ENCODE measurements around the gene NKTR. TPM values are rescaled to one million over a fixed set of nuclear protein-coding genes. Genes with fewer than 3 reads are reported as not detected.

NKTR gene
- polyA plus RNA-seq, 1 of the 3 experiments (the other 2 are of a cell fraction): 19.2 TPM

DNA sequence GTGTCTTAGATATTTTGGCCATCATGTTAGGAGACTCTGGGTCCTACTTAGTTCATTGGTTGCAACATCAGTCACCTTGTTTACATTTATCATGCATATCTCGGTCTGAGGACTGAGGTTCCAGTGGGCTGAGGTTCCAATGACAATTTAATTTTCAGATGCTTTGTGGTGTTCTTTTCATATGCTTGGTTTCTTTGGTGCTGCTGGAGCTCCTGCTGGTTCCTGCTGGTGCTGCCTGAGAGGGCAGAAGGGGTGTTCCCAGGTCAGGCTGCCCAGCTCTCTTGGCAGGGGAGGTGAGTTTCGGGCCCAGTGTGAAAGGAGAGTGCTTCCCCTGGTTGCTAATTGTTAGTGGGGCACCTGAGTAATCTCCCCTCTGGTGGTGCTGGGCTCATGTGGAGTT is 78.0 kb downstream of the NKTR start:
- H3K4me1 ChIP-seq (ENCODE audit: control insufficient read depth in 1 of 2, insufficient read depth in 2 of 2, low read depth in 1 of 2, low read length in 1 of 2): no peaks in the 10 kb centered on the region
- WGBS (ENCODE audit: low lambda C conversion rate): 14% methylated on average over 2 of the region's 2 CpGs
- CTCF ChIA-PET: no interaction called here
- no peaks in the 10 kb centered on the region for H3K36me3 ChIP-seq (replicated peaks in 1 of 2; ENCODE audit: control insufficient read depth in 1 of 2, insufficient read depth in 2 of 2, low read length in 1 of 2)
- H3F3A ChIP-seq (replicated peaks; ENCODE audit: insufficient read depth): no peaks in the 10 kb centered on the region
- H3K9ac ChIP-seq: no peak overlapping the region
- POLR2A ChIA-PET: no interaction called here
- no peaks in the 10 kb centered on the region for H3K9me3 ChIP-seq
- H3K9me2 ChIP-seq: no peaks in the 10 kb centered on the region
- no peaks in the 10 kb centered on the region for H4K20me1 ChIP-seq (ENCODE audit: insufficient read depth)
- DNase-seq: no peak
- no peak overlapping the region for H3K4me3 ChIP-seq (ENCODE audit: low read depth in 2 of 2, low read length in 1 of 2)
- TF ChIP-seq RXRA (IDR thresholded peaks at IDR 0.05; ENCODE audit: borderline replicate concordance, low read depth) (no peak), FOXJ3 (CRISPR knock-in tag; IDR thresholded peaks at IDR 0.05) (no peak), SMC3 (IDR thresholded peaks at IDR 0.05; ENCODE audit: low read depth, low read length) (no peak), MEF2A (IDR thresholded peaks at IDR 0.05; ENCODE audit: borderline replicate concordance, low read depth) (no peak), FOSL2 (IDR thresholded peaks at IDR 0.05; ENCODE audit: borderline replicate concordance, low read depth) (no peak), YY1 (IDR thresholded peaks at IDR 0.05; ENCODE audit: low read depth) (no peak), NFIC (IDR thresholded peaks at IDR 0.05; ENCODE audit: borderline replicate concordance) (no peak), TEAD4 (IDR thresholded peaks at IDR 0.05; ENCODE audit: borderline replicate concordance, insufficient read depth) (no peak), NRF1 (IDR thresholded peaks at IDR 0.05; ENCODE audit: low read depth, low read length) (no peak), GABPA (IDR thresholded peaks at IDR 0.05; ENCODE audit: low read depth) (no peak), EZH2phosphoT487 (IDR thresholded peaks at IDR 0.05; ENCODE audit: borderline replicate concordance, low read depth) (no peak), MXI1 (IDR thresholded peaks at IDR 0.05; ENCODE audit: low read depth, low read length) (no peak), TAF1 (IDR thresholded peaks at IDR 0.05; ENCODE audit: borderline replicate concordance, low read depth, low read length) (no peak), CHD2 (IDR thresholded peaks at IDR 0.05; ENCODE audit: low read length, partially characterized antibody) (no peak), FOXM1 (IDR thresholded peaks at IDR 0.05; ENCODE audit: low read depth) (no peak), ELF1 (IDR thresholded peaks at IDR 0.05) (no peak)
- TF ChIP-seq, protein P1, sequence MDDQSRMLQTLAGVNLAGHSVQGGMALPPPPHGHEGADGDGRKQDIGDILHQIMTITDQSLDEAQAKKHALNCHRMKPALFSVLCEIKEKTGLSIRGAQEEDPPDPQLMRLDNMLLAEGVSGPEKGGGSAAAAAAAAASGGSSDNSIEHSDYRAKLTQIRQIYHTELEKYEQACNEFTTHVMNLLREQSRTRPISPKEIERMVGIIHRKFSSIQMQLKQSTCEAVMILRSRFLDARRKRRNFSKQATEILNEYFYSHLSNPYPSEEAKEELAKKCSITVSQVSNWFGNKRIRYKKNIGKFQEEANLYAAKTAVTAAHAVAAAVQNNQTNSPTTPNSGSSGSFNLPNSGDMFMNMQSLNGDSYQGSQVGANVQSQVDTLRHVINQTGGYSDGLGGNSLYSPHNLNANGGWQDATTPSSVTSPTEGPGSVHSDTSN (IDR thresholded peaks at IDR 0.05): no peak
- TF ChIP-seq, protein P2, sequence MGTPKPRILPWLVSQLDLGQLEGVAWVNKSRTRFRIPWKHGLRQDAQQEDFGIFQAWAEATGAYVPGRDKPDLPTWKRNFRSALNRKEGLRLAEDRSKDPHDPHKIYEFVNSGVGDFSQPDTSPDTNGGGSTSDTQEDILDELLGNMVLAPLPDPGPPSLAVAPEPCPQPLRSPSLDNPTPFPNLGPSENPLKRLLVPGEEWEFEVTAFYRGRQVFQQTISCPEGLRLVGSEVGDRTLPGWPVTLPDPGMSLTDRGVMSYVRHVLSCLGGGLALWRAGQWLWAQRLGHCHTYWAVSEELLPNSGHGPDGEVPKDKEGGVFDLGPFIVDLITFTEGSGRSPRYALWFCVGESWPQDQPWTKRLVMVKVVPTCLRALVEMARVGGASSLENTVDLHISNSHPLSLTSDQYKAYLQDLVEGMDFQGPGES (IDR thresholded peaks at IDR 0.05; ENCODE audit: low read depth, low read length): no peak
- TF ChIP-seq, protein P3, sequence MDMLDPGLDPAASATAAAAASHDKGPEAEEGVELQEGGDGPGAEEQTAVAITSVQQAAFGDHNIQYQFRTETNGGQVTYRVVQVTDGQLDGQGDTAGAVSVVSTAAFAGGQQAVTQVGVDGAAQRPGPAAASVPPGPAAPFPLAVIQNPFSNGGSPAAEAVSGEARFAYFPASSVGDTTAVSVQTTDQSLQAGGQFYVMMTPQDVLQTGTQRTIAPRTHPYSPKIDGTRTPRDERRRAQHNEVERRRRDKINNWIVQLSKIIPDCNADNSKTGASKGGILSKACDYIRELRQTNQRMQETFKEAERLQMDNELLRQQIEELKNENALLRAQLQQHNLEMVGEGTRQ (IDR thresholded peaks at IDR 0.05; ENCODE audit: borderline replicate concordance, low read depth, low read length): no peak
- TF ChIP-seq, protein P4, sequence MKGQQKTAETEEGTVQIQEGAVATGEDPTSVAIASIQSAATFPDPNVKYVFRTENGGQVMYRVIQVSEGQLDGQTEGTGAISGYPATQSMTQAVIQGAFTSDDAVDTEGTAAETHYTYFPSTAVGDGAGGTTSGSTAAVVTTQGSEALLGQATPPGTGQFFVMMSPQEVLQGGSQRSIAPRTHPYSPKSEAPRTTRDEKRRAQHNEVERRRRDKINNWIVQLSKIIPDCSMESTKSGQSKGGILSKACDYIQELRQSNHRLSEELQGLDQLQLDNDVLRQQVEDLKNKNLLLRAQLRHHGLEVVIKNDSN (IDR thresholded peaks at IDR 0.05; ENCODE audit: borderline replicate concordance, low read depth): no peak
- no peaks in the 10 kb centered on the region for H3K79me2 ChIP-seq (ENCODE audit: insufficient read depth)
- no peak overlapping the region for H2AFZ ChIP-seq (ENCODE audit: low read depth)
- H3K4me2 ChIP-seq: no peak overlapping the region
- H3K27ac ChIP-seq (ENCODE audit: low read depth in 2 of 2, low read length in 1 of 2): no peak overlapping the region
- no peaks in the 10 kb centered on the region; the same call in 1 of the 2 replicates for H3K27me3 ChIP-seq (ENCODE audit: insufficient read depth)
